HG03064 (cell line): ENCODE data around the gene DIS3L2.

ENCODE experiments used
- ATAC-seq: cut with Tn5 transposase; IDR thresholded peaks from one replicate; pipeline ENCODE4 v1.9.1; 2021; ENCODE audit warnings: low read depth; ENCODE audit not compliant: unreplicated experiment

Gene DIS3L2

DNA sequence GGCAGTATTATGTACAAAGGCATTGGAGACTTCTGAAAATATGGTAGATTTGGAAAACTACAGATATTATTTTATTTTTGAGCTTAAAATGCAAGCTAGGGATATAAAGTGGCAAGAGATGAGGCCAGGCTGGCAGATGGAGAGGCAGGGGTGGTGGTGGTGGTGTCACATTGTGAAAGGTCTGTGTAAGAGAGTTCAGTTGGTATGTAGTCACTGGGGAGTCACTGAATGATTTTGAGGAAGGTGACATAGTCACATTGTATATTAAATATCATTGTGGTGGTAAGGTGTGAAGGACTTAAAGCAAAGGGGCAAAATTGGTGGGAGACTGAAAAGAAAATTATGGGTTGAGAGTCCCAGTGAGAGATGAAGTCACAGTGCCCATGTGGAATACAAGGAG, 82.5 kb downstream of the DIS3L2 start:
- no peak for ATAC-seq

DNA sequence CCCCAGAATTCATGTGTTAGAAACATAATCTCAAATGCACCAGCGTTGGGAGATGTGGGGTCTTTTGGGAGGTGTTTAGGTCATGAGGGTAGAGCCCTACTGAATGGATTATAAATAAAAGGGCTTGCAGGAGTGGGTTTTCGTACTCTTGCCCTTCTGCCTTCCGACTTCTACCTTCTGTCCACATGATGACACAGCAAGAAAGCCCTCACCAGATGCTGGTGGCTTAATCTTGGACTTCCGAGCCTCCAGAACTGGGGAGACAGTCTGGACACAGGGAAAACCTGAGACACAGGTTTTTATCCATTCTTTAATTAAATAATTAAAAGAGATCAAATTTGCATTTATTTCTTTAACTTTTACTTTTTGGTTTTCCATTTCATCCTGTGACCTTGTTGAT, 87.8 kb downstream of the DIS3L2 start:
- no peak for ATAC-seq

DNA sequence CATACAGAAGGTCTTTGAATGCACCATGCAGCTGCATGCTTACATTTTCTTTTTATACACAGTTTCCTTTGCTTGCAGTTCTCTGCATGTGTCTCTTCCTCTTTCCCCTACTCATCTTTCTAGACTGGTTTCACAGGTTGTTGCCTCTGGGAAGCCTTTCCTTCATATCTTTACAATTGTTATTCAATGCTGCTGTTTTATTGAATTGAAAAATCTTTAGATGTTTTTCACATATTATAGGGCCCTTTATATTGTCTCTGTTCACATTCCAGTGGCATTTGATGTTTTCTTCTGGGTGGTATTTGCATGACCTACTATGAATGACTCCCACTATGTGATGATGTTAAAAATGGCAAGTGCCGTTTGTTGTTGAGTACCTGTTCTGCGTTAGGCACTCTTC, 91.1 kb downstream of the DIS3L2 start:
- ATAC-seq, result no peak

DNA sequence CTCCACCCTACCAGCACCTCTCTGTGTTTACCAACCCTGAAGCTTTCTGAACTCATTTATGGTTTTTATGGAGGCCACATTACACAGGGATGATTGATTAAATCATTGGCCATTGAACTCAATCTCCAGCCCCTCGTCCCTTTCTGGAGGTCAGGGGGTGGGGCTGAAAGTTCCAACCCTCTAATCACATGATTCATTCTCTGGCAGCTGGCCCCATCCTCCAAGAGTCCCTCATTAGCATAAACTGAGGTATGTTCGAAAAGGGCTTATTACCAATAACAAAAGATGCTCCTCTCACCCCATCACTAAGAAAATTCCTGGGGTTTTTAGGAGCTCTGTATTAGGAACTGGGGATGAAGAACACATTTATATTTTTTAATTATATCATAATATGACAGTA, 92.3 kb downstream of the DIS3L2 start:
- no peak for ATAC-seq

DNA sequence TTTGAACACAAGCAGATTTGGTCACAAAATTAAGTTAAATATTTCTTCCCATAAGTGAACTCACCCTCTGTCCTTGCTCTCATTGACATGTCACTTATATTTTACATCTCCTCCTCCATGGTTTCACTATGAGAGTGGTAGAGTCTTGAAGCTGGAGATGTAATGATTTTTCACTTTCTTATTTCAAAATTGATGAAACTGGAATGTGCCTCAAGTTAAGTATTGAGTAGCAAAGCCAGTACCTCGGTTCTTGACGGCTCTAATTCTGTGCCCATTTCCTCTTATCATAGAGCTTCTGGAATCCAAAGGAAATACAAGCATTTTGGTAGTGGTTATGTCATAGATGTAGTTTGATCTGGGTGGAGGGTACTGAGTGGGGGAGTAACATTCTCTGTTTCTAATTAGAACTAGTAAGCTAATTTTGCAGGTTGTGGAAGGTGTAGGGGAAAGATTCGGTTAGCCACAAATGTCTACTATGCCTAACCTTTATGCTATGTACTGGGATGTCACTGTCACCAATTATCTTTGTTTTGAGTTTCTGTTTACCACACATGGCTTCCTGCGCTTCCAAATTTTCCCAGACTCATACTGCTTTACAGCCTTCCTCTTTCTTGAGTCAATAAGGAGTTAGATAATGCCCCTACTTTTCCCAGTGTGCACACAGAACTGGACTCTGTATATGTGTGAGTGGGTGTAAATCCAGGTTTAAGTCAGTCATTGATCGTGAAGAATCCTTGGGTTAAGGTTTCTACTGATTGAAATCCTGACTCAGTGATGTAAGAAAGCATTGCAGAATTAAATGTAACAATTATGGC, 96.8 kb downstream of the DIS3L2 start:
- no peak for ATAC-seq

DNA sequence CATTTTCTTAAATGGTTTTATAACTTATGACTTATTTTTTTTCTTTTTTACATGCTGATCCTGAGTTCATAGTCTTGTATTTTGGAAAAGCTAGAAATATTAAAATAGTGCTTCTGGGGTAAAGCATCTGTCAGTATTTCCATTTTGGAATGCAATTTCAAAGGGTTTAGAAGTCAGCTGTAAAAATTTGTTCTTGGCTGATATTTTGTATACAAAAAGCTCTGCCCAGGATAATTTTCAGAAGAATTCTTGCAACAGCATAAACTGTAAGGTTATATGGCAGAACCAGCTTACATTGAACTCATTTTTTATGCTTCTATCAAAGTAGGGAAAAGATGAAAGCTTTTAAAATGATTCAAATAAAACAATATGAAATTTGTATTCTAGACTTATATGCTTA, 97.4 kb downstream of the DIS3L2 start:
- ATAC-seq, result no peak

DNA sequence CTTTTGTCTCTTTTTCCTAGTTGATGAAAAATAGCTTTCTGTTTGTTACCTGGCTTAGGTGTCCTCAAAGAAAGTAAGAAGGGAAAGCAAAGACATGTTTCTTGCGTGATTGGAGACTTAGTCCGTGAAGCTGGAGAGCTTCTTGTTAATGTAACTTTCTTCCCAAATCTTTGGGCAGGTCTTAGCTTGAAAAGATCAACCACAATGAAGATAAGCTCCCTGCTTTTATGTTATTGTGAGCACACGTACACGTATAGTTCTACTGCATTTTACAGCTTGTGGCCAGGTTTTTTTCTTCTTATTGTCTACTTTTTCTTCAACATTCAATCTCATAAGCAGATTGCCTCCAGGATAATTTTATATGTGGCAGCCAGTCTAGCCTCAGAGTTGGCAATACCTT, 99.8 kb downstream of the DIS3L2 start:
- ATAC-seq, result no peak

DNA sequence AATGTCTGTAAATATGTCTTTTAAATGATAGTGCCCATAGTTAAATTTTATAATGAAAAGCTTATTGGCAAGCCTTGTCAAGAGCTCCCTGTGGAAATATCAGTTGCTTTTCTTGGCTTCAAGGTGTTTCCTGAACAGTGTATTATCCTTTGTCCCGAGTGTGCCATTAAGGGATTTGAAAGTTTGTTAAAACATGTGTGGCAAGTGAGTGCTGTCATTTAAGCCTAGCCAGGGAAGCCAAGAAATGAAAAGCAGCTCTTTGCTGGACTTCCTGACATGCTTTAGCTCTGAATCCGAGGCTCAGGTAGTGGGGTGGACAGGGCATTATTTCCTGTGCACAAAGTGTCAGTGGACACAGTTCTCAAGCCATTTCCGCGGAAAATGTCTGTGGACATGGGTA, 111.5 kb downstream of the DIS3L2 start:
- ATAC-seq, result no peak

DNA sequence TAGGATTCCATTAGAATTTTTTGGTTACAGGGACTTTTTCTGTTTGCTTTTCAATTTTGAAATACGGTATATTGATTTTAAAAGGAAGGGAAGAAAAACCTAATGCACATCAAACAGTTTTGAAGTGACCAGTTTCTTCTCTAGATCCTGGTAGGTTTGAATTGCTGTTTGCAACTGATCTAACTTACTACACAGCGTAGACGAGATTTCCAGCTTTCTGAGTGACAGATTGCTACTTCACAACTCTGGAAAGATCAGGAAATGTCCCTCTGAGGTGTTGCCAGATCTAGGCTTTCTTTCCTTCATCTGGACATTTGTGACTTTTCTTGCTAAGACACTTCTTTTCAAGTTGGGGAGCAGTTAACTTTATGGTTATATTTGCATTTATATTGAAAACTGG, 112.2 kb downstream of the DIS3L2 start:
- ATAC-seq, result no peak

DNA sequence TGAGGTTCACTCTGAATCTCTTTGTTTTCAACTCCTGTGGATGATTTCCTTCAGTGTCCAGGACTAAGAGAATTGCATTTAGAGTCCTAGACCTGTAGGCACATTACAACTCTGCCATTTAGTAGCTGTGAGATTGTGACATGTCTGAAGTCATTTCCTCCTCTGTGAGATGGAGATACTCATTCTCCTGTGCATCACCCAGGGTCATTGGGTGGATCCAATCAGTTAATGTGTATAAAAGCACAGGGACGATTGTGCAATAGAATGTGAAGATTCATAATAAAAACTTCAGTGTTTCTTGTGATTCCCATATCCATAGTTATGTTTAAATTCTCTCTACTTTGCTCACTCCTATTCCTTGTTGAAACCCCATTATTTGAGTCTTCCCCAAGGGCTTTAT, 113.6 kb downstream of the DIS3L2 start:
- no peak for ATAC-seq

DNA sequence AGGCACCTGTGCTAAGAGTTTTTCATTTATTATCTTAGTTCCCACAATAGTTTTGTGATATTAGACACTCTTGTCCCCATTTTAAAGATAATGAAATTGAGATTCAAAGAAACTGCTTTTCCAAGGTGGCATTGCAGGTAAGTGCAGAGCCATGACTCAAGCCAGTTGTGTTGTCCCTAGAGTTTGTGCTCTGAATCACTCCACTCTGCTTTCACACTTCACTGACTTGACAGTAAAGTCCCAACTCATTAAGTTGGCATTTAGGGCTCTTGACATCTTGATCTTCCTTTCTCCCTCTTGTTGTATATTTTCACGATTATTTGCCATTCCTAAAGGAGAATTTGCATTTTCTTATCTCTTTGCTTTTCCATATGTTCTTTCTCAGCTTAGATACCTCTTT, 114.3 kb downstream of the DIS3L2 start:
- no peak for ATAC-seq

DNA sequence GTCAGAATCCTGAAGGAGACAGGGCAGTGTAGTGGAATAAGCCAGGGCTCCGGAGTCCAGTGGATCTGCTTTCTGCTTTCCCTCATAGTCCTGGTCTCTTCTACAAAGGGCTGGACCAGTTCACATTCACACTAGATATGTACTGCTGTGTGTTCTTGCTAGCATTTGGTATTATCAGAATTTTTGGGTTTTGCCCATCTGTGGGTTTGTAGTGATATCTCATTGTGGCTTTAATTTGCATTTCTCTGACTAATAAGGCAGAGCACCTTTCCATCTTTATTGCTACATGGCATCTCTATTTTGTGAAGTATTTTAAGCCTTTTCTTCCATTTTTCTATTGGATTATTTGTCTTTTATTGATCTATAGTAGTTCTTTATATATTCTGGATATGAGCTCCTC, 114.8 kb downstream of the DIS3L2 start:
- ATAC-seq, result no peak

DNA sequence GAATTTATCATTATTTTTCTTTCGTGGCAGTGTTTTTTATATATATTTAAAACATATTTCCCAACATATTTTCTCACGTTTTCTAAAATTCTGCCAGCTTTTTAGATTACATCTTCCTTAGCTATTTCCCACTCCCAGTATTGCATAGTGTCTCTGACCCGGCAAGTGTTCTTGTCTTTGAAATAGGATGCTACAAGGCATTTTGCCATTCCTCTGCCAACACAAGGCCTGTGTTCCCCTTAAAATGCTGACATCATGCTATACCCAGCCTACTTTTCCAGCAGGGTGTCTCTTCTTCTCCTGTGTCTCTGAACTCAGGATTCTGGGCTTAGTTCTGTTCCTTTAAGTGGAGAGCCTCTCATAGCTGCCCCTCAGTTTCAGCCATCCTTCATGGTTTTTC, 115.2 kb downstream of the DIS3L2 start:
- ATAC-seq, result no peak

DNA sequence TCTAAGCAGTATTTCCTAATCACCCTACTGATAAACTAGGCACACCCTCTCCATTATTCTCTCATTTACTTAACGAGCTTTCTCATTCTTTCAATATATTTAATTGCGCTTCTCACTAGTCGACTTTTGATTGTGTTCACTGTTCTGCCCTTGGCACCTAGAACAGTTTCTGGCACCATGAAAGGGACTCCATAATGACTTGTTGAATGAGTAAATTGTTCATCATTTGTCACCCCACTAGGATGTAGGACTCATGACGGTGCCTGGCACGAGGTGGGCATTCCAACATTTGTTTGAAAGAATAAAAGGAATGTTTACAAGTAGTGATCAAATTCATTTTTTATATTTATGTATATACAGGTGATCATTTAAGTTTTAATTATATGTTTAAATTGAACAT, 123.7 kb downstream of the DIS3L2 start:
- ATAC-seq, result no peak

DNA sequence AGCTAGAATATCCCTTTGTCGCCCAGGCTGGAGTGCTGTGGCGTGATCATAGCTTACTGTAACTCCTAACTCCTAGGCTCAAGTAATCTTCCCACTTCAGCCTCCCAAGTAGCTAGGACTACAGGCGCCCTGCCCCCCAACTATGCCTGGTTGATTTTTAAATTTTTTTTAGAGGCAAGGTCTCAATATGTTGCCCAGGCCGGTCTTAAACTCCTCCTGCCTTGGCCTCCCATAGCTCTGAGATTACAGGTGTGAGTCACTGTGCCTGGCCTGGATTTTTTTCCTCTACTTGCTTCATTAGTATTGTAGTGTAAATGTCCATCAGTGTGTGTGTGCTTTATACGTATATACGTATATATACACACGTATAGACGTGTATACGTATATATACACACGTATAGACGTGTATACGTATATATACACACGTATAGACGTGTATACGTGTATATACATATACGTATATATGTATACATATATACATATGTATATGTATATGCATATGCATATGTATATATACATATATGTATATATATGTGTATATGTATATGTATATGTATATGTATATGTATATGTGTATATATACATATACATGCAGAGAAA, 124.4 kb downstream of the DIS3L2 start:
- ATAC-seq, result no peak

DNA sequence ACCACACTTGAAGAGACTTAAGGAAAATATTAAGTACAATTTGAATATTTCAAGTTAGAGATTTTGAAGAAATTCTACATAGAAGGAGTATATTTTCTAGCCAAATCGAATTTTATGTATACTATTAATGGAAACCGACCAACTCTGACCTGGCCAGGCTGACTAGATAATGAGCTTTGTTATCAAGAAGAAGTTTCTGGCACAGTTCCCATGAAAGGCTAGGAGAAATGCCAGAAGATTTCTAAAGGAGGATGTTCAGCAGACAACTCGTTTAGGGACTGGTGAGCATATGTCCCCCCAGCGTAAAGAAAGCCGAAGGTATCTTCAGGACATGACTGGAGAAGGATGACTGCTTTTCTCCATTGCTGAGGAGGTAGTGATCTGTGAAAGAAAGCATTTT, 127.3 kb downstream of the DIS3L2 start:
- ATAC-seq, result no peak

DNA sequence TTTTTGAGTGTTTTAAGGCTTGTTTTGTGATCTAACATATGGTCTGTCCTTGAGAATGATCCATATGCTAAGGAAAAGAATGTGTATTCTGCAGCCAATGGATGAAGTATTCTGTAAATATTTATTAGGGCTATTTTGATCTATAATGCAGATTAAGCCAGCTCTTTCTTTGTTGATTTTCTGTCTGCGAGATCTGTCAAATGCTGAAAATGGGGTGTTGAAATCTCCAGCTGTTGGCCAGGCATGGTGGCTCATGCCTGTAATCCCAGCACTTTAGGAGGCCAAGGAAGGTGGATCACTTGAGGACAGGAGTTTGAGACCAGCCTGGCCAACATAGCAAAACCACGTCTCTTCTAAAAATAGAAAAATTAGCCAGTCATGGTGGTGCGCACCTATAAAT, 132.7 kb downstream of the DIS3L2 start:
- ATAC-seq, result no peak

DNA sequence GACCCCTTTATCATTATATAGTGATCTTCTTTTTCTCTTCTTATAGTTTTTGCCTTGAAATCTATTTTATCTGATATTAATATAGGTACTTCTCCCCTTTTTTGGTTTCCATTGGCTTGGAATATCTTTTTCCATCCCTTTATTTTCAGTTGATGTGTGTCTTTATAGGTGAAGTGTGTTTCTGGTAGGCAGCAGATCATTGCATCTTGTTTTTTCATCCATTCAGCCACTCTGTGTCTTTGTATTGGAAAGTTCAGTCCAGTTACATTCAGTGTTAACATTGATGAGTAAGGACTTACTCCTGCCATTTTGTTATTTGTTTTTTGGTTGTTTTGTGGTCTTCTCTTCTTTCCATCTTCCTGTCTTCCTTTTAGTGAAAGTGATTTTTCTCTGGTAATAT, 133.4 kb downstream of the DIS3L2 start:
- no peak for ATAC-seq

DNA sequence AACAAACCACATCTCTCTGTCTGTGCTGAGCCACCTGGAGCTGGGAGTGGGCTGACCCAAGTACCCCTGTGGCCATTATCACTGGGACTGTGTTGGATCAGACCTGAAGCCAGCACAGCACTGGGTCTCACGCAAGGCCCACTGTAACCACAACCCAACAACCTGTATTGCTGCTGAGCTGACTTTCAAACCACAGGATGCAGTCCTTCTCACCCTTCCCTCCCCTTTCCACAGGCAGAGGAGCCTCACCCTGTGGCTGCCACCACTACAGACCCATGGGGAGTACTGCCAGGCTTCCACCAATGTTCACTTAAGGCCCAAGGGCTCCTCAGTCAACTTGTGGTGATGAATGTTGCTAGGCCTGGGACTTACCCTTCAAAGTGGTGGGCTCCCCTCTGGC, 135.7 kb downstream of the DIS3L2 start:
- no peak for ATAC-seq

DNA sequence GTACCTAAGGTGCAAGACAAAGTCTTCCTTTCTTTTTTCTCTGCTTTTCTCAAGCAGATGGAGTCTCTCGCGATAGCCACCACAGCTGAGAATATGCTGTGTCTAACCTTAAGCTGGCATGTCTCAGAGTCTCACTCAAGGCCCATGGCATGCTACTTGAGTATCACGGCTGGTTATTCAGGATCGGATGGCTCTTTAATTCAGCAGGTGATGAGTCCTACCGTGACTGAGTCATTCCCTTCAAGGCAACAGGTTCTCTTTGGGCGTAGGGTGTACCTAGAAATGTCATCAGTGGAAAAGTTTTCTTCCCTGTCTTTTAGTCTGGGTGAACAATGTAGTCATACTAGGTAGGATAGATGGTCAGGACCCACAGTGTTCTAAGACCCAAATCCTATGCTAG, 136.2 kb downstream of the DIS3L2 start:
- ATAC-seq, result no peak

DNA sequence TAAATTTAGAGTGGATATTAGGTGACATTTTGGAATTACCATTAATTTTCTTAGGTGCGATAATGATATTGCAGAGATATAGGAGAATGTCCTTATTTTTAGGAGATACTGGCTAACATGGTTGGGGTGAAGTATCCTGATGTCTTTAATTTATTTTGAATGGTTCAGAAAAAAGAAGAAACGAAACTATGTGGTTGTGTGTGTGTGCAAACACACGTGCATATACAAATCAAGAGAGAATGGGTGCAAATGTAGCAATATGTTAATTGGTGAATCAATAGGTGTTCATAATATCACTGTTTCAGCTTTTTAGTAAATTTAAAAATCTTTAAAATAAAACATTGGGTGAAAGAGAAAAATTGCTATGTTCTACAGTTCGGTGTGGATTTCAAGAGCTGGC, 140.9 kb downstream of the DIS3L2 start:
- no peak for ATAC-seq

DNA sequence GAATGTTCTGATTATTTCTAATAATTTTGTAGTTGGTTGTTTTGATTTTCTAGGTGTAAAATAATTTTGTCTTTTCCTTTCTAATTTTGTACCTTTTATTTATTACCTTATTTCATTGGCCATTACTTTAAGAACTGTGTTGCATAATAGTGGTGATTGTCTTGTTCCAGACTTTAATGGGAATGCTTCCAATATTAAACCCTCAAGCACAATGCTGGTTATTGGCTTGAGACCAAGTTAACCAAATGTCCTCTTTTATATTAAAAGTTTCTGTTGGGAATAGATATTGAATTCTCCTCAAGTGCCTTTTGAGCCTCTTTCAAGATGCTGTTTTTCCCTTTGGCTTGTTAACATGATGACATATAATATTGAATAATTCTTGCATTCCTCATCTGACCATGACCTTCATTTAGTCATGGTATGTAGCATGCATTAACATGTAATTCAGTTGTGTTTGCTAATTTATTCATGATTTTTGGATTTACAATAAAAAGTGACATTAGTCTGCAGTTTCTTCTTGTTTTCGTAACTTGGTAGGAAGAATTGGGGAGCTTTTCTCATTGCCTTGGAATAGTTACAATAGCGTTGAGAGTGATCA, 141.7 kb downstream of the DIS3L2 start:
- no peak for ATAC-seq
